Aorta (tissue), 5 donors: ENCODE measurements around the gene AJUBA. TPM values are rescaled to one million over a fixed set of nuclear protein-coding genes. Genes with fewer than 3 reads are reported as not detected.
A peak's percentile ranks its signal among the peaks of the same experiment; 100 is the strongest.
"Not testable (repeated sequence)": the region's sequence is repeated elsewhere in the genome, so short reads cannot be mapped to it uniquely, and the experiment has no call there.

Experiments used
- ATAC-seq: fragments of 200-7000 bp; cut with Tn5 transposase; one replicate; pipeline ENCODE4 v1.9.1; 2022; ENCODE audit warnings: moderate library complexity; ENCODE audit not compliant: low FRiP score
- DNase-seq, 2 donors: peaks; one replicate each; pipeline ENCODE4 v3.0.0-alpha.2; 2020
- H3K27ac ChIP-seq, 2 donors: one replicate each; pipeline ENCODE4 v1.5.1; 2013; ENCODE audit warnings: low read length in 2 of 2, mild to moderate bottlenecking in 2 of 2, moderate library complexity in 2 of 2, control low read depth in 1 of 2, inconsistent platforms in 1 of 2, low read depth in 1 of 2
- H3K27me3 ChIP-seq, 2 donors: one replicate each; pipeline ENCODE4 v1.6.1; 2013; ENCODE audit warnings: control low read depth in 1 of 2, low read length in 1 of 2, mild to moderate bottlenecking in 1 of 2, moderate library complexity in 1 of 2; ENCODE audit not compliant: insufficient read depth in 2 of 2, control insufficient read depth in 1 of 2
- H3K36me3 ChIP-seq, 2 donors: one replicate each; pipeline ENCODE4 v1.6.1; 2013; ENCODE audit warnings: control low read depth in 1 of 2, low read length in 1 of 2, mild to moderate bottlenecking in 1 of 2; ENCODE audit not compliant: insufficient read depth in 2 of 2, control insufficient read depth in 1 of 2
- H3K4me1 ChIP-seq, 2 donors: one replicate each; pipeline ENCODE4 v1.6.1; 2013; ENCODE audit warnings: low read length in 2 of 2, control low read depth in 1 of 2, mild to moderate bottlenecking in 1 of 2, moderate library complexity in 1 of 2; ENCODE audit not compliant: insufficient read depth in 2 of 2, control insufficient read depth in 1 of 2
- H3K4me3 ChIP-seq, 2 donors: one replicate each; pipeline ENCODE4 v1.5.1; 2013; ENCODE audit warnings: low read length in 2 of 2, control low read depth in 1 of 2, mild to moderate bottlenecking in 1 of 2
- H3K9me3 ChIP-seq: one replicate; pipeline ENCODE4 v1.6.1; 2013; ENCODE audit warnings: mild to moderate bottlenecking, low read length; ENCODE audit not compliant: control insufficient read depth
- WGBS, 2 donors: extraction: QIAGEN DNeasy Blood & Tissue Kit; methylation state at CpG; one replicate each; pipeline ENCODE4 v1.1.7; 2013; 5-methylcytosine and 5-hydroxymethylcytosine counted together
- intact Hi-C, 2 donors: fragments of 100-400 bp; cut with DNase I; formaldehyde crosslinking; loops; one replicate each; pipeline versions ENCODE4 v1.14.2 to v1.15.0; 2022
- polyA plus RNA-seq, 2 donors: library from polyadenylated mRNA; stranded (reverse); fragments of 200-250 nt; gene quantifications; one replicate each; pipeline ENCODE4 v1.2.3, GENCODE V29; 2013
- total RNA-seq, 2 donors: library from RNA; stranded (reverse); fragmentation: NEBNext Ultra II Directional; extraction: Animal tissue kit (Norgen Biotek cat#: 25700); gene quantifications; one replicate each; pipeline ENCODE4 v1.2.1, GENCODE V29; 2021
- donor health status: healthy with polysubstance abuse.
- donor health status: Bipolar disorder and iron deficiency.
- donor health status: DM: no; HTN: no; CAD: no.
- donor health status: DM: no; HTN: no; CAD: no.
- donor health status: DM: yes; HTN: yes; CAD: no.

The AJUBA gene
- total and polyA plus RNA-seq, 4 donors: 2.2 to 16.2 (median 8.3) TPM

DNA sequence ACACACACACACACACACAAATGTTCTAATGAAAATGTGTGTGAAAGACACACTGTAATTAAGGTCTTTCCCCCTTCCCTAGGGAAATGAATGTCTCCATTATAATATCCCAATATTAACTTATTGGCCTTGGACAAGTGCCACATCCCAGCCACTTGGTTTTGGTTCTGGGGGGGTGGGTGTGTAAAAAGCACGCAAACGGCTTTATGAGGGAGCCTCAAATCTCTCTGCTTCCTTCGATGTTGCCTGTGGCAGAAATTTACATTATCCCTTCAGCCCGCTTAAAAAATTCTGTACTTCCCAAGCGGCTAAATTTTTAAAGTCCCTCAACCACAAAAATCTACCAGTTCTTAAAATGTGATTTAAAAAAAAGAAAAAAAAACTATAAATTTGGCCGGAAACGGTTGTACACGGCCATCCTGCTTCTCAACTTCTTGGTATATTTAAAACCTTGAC, 27.2 kb upstream of the AJUBA start:
- DNase-seq (no peak), ATAC-seq (no peak)
- intact Hi-C loops: no loop called here
- no peak overlapping the region for H3K27ac ChIP-seq
- H3K27me3 ChIP-seq: no peaks in the 10 kb centered on the region
- WGBS, 2 donors: 4 to 16% methylated on average over 8 of the region's 8 CpGs
- H3K4me3 ChIP-seq: peak overlapping the region; percentile 60 to 96
- no peaks in the 10 kb centered on the region for H3K36me3 ChIP-seq
- no peaks in the 10 kb centered on the region for H3K4me1 ChIP-seq
- H3K9me3 ChIP-seq: no peaks in the 10 kb centered on the region

DNA sequence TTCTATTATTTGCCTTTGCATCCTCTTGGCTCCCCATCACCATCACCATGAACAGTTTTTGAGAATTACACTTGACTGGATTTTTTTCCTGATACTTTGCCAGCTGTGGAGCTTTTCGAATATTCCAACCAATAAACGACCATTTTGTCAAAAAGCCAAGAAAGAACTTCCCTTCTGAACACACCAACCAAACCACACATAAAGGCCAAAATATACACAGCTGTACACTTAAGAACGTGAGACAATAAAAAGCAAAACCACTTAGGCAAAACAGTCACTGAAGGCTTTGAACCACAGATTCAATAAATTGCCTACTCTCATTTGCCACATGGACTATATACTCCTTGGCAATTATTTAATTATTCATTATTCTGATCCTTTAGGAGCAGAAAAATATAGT, 26.5 kb upstream of the AJUBA start:
- H3K27ac ChIP-seq: no peak overlapping the region
- H3K4me3 ChIP-seq: no peak overlapping the region
- H3K9me3 ChIP-seq: no peaks in the 10 kb centered on the region
- intact Hi-C loops: no loop called here
- H3K36me3 ChIP-seq: no peaks in the 10 kb centered on the region
- WGBS, 2 donors: 3 to 7% methylated on average over 3 of the region's 3 CpGs
- ATAC-seq (no peak), DNase-seq (no peak)
- no peaks in the 10 kb centered on the region for H3K27me3 ChIP-seq
- H3K4me1 ChIP-seq: no peaks in the 10 kb centered on the region

DNA sequence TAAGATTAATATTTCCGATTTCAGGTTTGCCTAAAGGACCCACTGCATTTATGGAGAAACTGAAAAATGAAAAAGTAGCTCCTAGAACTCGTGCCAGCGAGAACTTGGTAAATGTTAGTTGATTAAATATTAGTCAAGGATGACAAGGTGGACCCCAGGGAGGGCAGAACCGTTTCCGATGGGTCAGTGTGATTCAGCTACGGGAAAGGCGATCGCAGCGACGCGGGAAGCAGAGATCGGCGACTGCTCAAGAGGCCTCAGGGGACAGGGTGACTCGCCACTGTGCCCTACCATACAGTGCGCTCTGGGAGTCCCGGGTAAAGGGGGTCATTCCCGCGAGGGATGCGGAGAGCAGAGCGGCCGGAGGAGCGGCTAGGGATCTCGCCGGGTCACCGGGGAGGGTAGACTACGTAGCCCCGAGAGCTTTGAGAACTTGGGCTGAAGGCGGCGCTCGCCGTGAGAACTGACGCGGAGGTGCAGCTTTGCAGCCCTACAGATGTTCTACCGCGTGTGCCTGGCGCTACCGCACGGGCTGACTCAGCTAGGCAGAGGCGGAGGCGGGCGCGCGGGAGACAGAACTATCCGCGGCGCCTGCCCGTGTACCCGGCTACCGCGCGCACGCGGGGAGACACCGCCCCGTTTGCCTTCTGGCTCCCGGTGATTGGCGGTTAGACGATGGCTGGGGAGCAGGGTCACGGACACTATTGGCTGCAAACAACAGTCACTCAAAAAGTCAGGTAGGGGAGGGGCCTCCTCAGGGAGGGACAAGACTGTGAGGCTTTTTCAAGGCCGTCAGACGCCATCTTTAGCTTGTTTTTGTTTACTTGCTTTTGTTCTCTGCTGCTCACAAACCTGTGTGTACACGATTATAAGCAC, 24.4 kb upstream of the AJUBA start:
- Histone ChIP-seq H3K36me3 (no peaks in the 10 kb centered on the region), H3K4me3 (peak overlapping the region; percentile 22 to 24), H3K9me3 (no peaks in the 10 kb centered on the region), H3K27me3 (no peaks in the 10 kb centered on the region), H3K27ac (peak overlapping the region in 1 of 2 donors; percentile 67), H3K4me1 (no peaks in the 10 kb centered on the region)
- intact Hi-C loops: no loop called here
- 0 to 1% methylated on average over 62 of the region's 62 CpGs for WGBS, 2 donors
- ATAC-seq (peak; percentile 98), DNase-seq (peak; percentile 97 to 98)

DNA sequence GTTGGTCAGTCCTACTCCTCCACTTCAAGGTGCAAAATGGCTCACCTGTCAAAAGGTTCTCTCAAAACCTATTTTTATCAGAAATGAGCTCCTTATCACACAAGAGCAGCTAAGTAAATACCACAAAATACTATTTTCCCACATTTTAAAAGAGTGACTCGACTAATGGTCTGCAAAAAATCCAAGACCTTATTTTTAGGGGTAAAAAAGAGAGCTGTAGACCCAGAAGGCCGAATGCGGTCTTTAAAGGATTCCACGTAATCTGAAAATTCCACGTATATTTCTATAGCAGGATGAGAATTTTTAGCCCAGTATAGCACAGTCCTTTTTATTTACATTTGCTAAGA, 23.8 kb upstream of the AJUBA start:
- ATAC-seq: no peak
- no peak overlapping the region for H3K27ac ChIP-seq
- no peaks in the 10 kb centered on the region for H3K9me3 ChIP-seq
- H3K27me3 ChIP-seq: no peaks in the 10 kb centered on the region
- H3K4me3 ChIP-seq: peak overlapping the region; percentile 22 to 24
- 33% methylated on average over 5 of the region's 5 CpGs for WGBS, 2 donors
- DNase-seq: no peak
- no peaks in the 10 kb centered on the region for H3K36me3 ChIP-seq
- H3K4me1 ChIP-seq: no peaks in the 10 kb centered on the region
- intact Hi-C loops: no loop called here

DNA sequence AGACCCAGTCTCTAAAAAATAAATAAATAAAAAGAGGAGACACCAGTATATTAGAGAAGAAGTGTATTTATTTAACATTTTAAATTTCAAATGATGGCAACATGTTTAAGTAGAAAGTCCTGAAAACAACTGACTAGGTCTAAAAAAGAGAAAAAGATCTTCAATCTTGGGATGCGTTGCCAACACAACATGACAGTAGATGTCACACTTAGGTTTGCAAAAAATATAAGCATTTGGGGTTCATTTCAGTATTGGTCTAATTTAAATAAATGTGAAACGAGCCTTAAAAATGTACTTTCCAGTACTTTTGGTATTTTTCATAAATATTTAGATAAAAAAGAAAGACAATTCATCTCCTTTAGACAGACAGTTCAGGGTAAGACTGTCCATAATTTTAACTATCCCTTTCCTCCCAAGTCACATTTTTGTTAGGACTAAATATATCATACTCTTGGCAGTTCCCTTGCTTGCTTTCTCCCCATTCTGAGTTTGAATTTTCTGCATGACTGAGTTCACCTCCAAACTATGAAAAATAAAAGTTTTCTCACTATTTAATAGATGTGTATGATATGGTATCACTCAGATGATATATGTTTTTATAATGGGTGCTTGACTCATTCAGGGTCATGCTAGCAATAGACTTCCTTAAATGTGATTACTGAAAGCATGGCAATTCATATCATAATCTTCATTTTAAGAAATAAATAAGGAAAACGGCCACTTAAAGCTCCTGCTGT, 23.3 kb upstream of the AJUBA start:
- H3K4me3 ChIP-seq: no peak overlapping the region
- H3K36me3 ChIP-seq: no peaks in the 10 kb centered on the region
- no peaks in the 10 kb centered on the region for H3K4me1 ChIP-seq
- ATAC-seq: no peak
- no peak for DNase-seq
- 63 to 67% methylated on average over 3 of the region's 3 CpGs for WGBS, 2 donors
- no peaks in the 10 kb centered on the region for H3K9me3 ChIP-seq
- no peak overlapping the region for H3K27ac ChIP-seq
- intact Hi-C loops: no loop called here
- H3K27me3 ChIP-seq: no peaks in the 10 kb centered on the region

DNA sequence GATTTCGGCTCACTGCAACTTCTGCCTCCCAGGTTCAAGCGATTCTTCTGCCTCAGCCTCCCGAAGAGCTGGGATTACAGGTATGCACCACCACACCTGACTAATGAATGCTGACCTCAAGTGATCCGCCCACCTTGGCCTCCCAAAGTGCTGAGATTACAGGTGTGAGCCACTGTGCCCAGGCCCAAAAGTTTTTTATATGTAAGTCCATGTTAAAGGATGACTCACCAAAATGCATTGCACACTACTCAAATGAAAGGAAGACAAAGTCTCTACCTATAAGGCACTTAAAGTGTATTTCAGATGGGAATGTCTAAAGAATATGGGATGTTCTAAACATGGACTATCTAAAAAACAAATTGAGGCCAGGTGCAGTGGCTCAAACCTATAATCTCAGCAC, 21.9 kb upstream of the AJUBA start:
- WGBS, 2 donors: 91 to 97% methylated on average over 4 of the region's 4 CpGs
- ATAC-seq, DNase-seq, H3K27ac ChIP-seq, H3K4me1 ChIP-seq, intact Hi-C loops, H3K27me3 ChIP-seq, H3K9me3 ChIP-seq, H3K4me3 ChIP-seq, H3K36me3 ChIP-seq: not testable (repeated sequence)

DNA sequence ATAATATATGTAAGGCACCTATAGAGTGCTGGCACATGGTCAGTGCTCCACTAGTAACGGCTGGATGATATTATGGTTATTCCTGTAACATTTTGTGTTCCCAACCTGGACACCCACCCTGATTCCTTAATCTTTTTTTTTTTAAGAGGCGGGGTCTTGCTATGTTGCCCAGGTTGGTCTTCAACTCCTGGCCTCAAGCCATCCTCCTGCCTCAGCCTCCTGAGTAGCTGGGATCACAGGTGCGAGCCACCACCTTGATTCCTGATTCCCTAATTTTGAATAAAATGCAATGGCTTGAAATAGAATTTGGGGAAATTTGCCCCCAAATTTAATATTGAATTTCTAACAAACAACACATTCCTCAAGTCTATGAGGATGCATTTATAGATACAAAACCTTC, 20.2 kb upstream of the AJUBA start:
- Histone ChIP-seq H3K27me3 (no peaks in the 10 kb centered on the region), H3K9me3 (no peaks in the 10 kb centered on the region), H3K4me1 (no peaks in the 10 kb centered on the region), H3K4me3 (no peak overlapping the region), H3K36me3 (no peaks in the 10 kb centered on the region), H3K27ac (no peak overlapping the region)
- 95 to 96% methylated on average over 3 of the region's 3 CpGs for WGBS, 2 donors
- DNase-seq (no peak), ATAC-seq (no peak)
- intact Hi-C loops: no loop called here

DNA sequence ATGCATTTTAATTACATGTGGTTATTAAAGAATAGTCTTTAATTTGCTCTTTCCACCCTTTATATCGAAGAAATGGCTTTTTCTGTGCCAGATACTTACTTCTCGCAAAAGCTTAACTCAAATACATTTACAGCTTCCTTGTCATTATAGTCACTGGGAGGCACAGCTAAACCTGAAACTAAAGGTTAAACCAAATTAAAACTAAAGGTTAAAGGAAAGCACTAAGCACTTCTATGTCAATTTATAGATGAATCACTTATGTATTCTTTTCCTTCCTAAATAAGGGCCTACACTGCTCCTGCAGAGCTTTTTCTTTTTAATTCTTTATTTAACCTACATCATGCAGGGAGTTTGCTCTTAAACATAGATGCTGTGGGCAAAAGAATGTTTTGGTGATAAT, 18.5 kb upstream of the AJUBA start:
- DNase-seq (no peak), ATAC-seq (no peak)
- Histone ChIP-seq H3K27ac (no peak overlapping the region), H3K4me3 (no peak overlapping the region), H3K9me3 (no peaks in the 10 kb centered on the region), H3K27me3 (no peaks in the 10 kb centered on the region), H3K4me1 (no peaks in the 10 kb centered on the region), H3K36me3 (no peaks in the 10 kb centered on the region)
- WGBS, 2 donors: 96 to 97% methylated on average over 2 of the region's 2 CpGs
- intact Hi-C loops: no loop called here
